ENCODE measurements around the gene FRMD4A. TPM values are rescaled to one million over a fixed set of nuclear protein-coding genes. Genes with fewer than 3 reads are reported as not detected.

The FRMD4A gene
- total RNA-seq, 1 donor from 2014 or later = 236 TPM

- DNase-seq (ENCODE audit: extremely low spot score, unreplicated experiment) = no peak
- Mint-ChIP-seq H3K4me3 (ENCODE audit: unreplicated experiment) (peak overlapping the region; percentile 26), H3K9me3 (ENCODE audit: unreplicated experiment) (peaks cover 11% of the 10 kb centered on the region), H3K36me3 (ENCODE audit: unreplicated experiment) (peaks cover 22% of the 10 kb centered on the region), H3K27ac (ENCODE audit: unreplicated experiment) (peak overlapping the region; percentile 85), H3K4me1 (ENCODE audit: unreplicated experiment) (peaks cover 42% of the 10 kb centered on the region), H3K27me3 (ENCODE audit: unreplicated experiment) (no peaks in the 10 kb centered on the region)
- no peak for TF ChIP-seq CTCF (IDR thresholded peaks at IDR 0.05)
Observed at GRCh38 chr10:14151571-14151970, 179.2 kb downstream of the FRMD4A start.

GRCh38 chr10:14150526-14150925 is 180.2 kb downstream of the FRMD4A start:
- TF ChIP-seq CTCF (IDR thresholded peaks at IDR 0.05) = no peak
- no peak for DNase-seq (ENCODE audit: extremely low spot score, unreplicated experiment)
- Mint-ChIP-seq H3K36me3 (ENCODE audit: unreplicated experiment) (peaks cover 21% of the 10 kb centered on the region), H3K27ac (ENCODE audit: unreplicated experiment) (no peak overlapping the region), H3K4me3 (ENCODE audit: unreplicated experiment) (no peak overlapping the region), H3K27me3 (ENCODE audit: unreplicated experiment) (no peaks in the 10 kb centered on the region), H3K4me1 (ENCODE audit: unreplicated experiment) (peaks cover 49% of the 10 kb centered on the region), H3K9me3 (ENCODE audit: unreplicated experiment) (peaks cover 7% of the 10 kb centered on the region)

DNA sequence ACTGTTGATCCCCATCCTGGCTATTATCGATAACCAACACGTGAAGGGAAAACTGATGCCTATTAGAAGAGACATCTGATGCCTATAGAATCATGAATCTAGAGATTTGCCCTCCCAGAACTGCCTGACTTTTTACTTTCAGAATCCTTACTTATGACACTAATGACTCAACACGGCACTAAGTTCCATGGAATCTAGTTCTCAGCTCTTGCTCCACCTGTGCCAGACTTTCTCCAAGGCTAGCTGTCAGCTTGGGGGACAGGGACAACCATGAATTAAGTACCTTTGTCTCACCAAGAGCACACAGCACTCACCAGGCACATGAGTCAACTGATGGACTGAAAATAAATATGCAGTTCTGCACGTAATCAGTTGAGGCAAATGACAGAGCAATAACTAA is 184.2 kb downstream of the FRMD4A start:
- no peak for TF ChIP-seq CTCF (IDR thresholded peaks at IDR 0.05)
- H3K27ac Mint-ChIP-seq (ENCODE audit: unreplicated experiment) = peak overlapping the region; percentile 35
- DNase-seq (ENCODE audit: extremely low spot score, unreplicated experiment) = no peak
- no peak overlapping the region for H3K4me3 Mint-ChIP-seq (ENCODE audit: unreplicated experiment)
- H3K27me3 Mint-ChIP-seq (ENCODE audit: unreplicated experiment) = no peaks in the 10 kb centered on the region
- peaks cover 18% of the 10 kb centered on the region for H3K4me1 Mint-ChIP-seq (ENCODE audit: unreplicated experiment)
- H3K9me3 Mint-ChIP-seq (ENCODE audit: unreplicated experiment) = no peaks in the 10 kb centered on the region
- peaks cover 23% of the 10 kb centered on the region for H3K36me3 Mint-ChIP-seq (ENCODE audit: unreplicated experiment)

GRCh38 chr10:14146025-14146424 is 184.7 kb downstream of the FRMD4A start:
- no peak for DNase-seq (ENCODE audit: extremely low spot score, unreplicated experiment)
- Mint-ChIP-seq H3K27me3 (ENCODE audit: unreplicated experiment) (no peaks in the 10 kb centered on the region), H3K27ac (ENCODE audit: unreplicated experiment) (peak overlapping the region; percentile 35), H3K36me3 (ENCODE audit: unreplicated experiment) (peaks cover 28% of the 10 kb centered on the region), H3K9me3 (ENCODE audit: unreplicated experiment) (no peaks in the 10 kb centered on the region), H3K4me3 (ENCODE audit: unreplicated experiment) (no peak overlapping the region), H3K4me1 (ENCODE audit: unreplicated experiment) (peaks cover 16% of the 10 kb centered on the region)
- TF ChIP-seq CTCF (IDR thresholded peaks at IDR 0.05) = no peak

- DNase-seq (ENCODE audit: extremely low spot score, unreplicated experiment) = no peak
- no peak for TF ChIP-seq CTCF (IDR thresholded peaks at IDR 0.05)
- Mint-ChIP-seq H3K9me3 (ENCODE audit: unreplicated experiment) (no peaks in the 10 kb centered on the region), H3K4me1 (ENCODE audit: unreplicated experiment) (peaks cover 7% of the 10 kb centered on the region), H3K4me3 (ENCODE audit: unreplicated experiment) (no peak overlapping the region), H3K27ac (ENCODE audit: unreplicated experiment) (no peak overlapping the region), H3K36me3 (ENCODE audit: unreplicated experiment) (peaks cover 29% of the 10 kb centered on the region), H3K27me3 (ENCODE audit: unreplicated experiment) (no peaks in the 10 kb centered on the region)
Observed at GRCh38 chr10:14144451-14144850, 186.3 kb downstream of the FRMD4A start.

Measured in osteocyte (in vitro differentiated cells).